Motor neuron (in vitro differentiated cells): Measurements from ENCODE around the gene EPHA7. TPM values are rescaled to one million over a fixed set of nuclear protein-coding genes. Genes with fewer than 3 reads are reported as not detected.

Experiments
- ATAC-seq, 8 experiments: fragments of 200-7000 bp; cut with Tn5 transposase; replicated peaks in 6 of 8; 2 replicates each; pipeline ENCODE4 v1.8.0; 2021; ENCODE audit warnings: mild to moderate bottlenecking in 8 of 8, moderate library complexity in 8 of 8
- H3K27ac ChIP-seq, 2 donors: fragments of 250-450 bp; sonication (Bioruptor Pico); 2 replicates each; pipeline ENCODE4 v1.9.0; 2021; ENCODE audit warnings: antibody characterized with exemption in 2 of 2, mild to moderate bottlenecking in 2 of 2, moderate library complexity in 1 of 2
- H3K4me1 ChIP-seq, 2 donors: fragments of 250-450 bp; sonication (Bioruptor Pico); replicated peaks in 1 of 2; 2 replicates each; pipeline ENCODE4 v1.6.1; 2021; ENCODE audit warnings: antibody characterized with exemption in 2 of 2, mild to moderate bottlenecking in 2 of 2, moderate library complexity in 1 of 2
- H3K4me3 ChIP-seq, 5 donors: fragments of 250-450 bp; sonication (Bioruptor Pico); 2 replicates each; pipeline ENCODE4 v1.9.0; 2021; ENCODE audit warnings: antibody characterized with exemption in 5 of 5, mild to moderate bottlenecking in 5 of 5, moderate library complexity in 4 of 5
- WGBS, 10 experiments: fragments of 450-650 bp; shearing (Covaris generic); methylation state at CpG; one replicate each; pipeline ENCODE4 v1.0.0; 2022; 5-methylcytosine and 5-hydroxymethylcytosine counted together
- in situ Hi-C, 9 experiments: fragments of 400-800 bp; cut with MboI; loops; one replicate each; pipeline ENCODE4 v1.15.0; 2021; ENCODE audit warnings: low sequenced_read_pairs in 9 of 9, low pct_unique_long_range_greater_than_20kb in 2 of 9; ENCODE audit not compliant: unreplicated experiment in 9 of 9
- total RNA-seq, 8 experiments: library from RNA; unstranded; fragments of 300-600 nt; gene quantifications; 2 replicates each; pipeline versions ENCODE4 v1.2.3 to v1.2.4, GENCODE V29; 2022

EPHA7 gene
- 10 to 100 TPM in 7 of 8 experiments, 1 to 10 TPM in 1; 1.6 to 88.0 (median 20.4) TPM for total RNA-seq

DNA sequence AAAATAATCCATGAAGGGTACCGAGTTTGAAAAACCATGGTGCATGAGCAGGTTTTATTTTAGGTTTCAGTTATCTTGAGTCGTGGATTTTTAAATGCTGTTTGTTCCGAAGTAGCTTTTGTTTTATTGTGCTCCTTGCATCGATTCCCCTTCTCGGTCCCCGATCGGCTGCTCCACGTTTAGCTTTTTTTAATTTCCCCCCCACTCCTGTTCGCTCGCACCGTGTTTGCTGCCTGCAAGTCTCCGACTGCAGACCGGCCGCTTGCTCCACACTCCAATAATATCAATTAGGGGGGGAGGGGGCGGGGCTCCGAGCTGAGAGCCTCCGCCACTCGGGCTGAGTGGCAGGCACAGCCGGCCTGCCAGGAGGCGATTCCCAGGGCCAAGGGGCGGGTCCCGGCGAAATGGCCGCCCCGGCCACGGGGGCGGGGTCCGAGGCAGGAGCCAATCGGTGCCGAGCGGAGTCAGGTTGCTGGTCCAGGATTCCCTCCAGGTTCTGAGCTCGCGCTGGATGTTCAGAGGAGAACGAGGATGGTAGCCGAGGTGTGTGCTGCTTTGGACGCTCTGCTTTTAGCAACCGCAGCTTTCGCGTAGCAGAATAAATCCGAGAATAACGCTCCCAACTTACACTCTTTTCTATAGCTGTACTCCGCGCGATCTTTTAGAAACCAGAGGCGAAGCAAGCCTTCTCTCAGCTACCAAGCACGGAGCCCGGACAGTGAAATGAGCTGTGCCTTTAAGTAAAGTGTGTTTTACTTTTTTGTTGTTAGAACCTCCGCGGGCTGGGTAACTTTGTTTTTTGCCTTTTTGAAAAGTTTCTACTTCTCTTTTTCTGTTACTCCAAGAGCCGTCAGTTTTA lies at the start of gene EPHA7:
Gene EPHA7, minus strand, starts transcription at position 256 of the 859 bp plus-strand sequence. Its CDS starts 218 bp downstream, at position 38.
- 0 to 8% (median 0%) methylated on average over 2 to 28 of the region's 50 CpGs for WGBS, 10 experiments
- H3K4me1 ChIP-seq = peaks cover 0 to 12% of the 10 kb centered on the region in 2 donors
- peak within 1 kb of the TSS; percentile 67 to 71 for H3K27ac ChIP-seq
- ATAC-seq = peak; percentile 86 to 90 (median 87)
- in situ Hi-C loops = loop anchor here in 2 of 9 experiments (10.0 to 25.0 kb wide), 2 partner anchors 155 to 607 kb away; no protein-coding TSS in a partner anchor
- peak within 1 kb of the TSS; percentile 53 to 78 (median 67) for H3K4me3 ChIP-seq

DNA sequence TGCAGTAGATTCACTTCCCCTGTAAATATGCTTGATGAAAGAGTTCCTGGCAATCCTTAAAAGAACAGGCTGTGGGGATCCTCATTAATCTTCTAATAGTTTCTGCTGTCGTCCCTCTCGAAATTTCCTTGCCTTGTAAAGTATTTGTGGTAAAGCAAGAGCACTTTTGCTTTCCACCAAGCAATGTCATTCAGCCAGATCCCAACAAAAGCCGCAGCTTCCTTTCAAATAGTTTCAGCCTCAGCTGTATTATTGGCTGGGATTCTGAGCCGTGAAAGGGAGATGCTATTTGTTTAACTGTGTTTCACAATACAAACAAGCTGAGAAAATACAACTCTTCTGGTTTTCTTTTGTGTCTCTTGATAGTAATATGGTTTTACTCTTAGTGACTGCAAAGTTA lies 48.9 kb upstream of the EPHA7 start:
- H3K27ac ChIP-seq = no peak overlapping the region
- ATAC-seq = peak in 5 of 8 experiments; percentile 73 to 99 (median 79)
- no peak overlapping the region for H3K4me3 ChIP-seq
- WGBS, 10 experiments = 0 to 8% (median 0%) methylated on average over 1 to 4 of the region's 4 CpGs
- peaks cover 4 to 5% of the 10 kb centered on the region in 2 donors for H3K4me1 ChIP-seq
- in situ Hi-C loops = no loop called here

DNA sequence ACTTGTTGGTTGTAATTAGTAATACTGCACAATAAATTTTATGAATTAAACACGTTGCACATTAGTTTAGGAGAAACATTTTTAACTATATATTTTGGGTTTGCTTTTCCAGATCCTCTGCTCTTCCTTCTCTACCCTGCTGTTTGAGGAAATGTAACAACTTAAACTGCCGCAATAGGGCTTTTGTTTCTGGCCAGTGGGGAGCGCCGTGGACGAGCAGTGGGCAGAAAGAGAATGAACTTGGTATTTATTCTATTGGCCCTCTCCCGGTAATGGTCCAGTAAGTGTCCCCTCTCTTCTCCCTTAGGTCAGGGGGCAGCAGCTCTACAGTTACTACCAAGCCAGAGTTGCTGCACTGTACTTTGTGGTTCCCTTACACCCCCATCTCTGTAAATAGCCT lies 35.2 kb upstream of the EPHA7 start:
- in situ Hi-C loops = no loop called here
- Histone ChIP-seq H3K4me3 (no peak overlapping the region), H3K4me1 (no peaks in the 10 kb centered on the region), H3K27ac (no peak overlapping the region)
- ATAC-seq = no peak
- 28 to 100% (median 64%) methylated on average over 1 to 6 of the region's 6 CpGs; no CpG with 5 or more reads in 1 of the 10 experiments for WGBS, 10 experiments

DNA sequence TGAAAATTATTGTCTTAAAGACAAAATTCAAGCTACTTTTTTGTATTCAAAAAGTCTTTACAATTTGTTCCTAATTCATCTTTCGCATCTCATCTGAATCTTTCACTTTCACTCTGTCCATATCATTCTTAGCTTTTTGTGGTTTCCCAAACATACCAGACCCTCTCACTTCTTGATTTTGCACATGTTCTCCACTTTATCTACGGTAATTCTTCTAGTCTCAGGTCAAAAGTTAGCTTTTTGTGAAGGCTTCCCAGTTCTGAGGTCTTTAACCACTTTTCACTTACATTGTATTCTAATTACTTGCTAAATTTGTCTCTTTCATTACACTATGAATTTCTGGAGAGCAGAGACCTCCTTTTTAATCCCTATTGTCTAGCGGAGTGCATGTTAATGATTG lies 34.6 kb upstream of the EPHA7 start:
- no peak overlapping the region for H3K27ac ChIP-seq
- no peaks in the 10 kb centered on the region for H3K4me1 ChIP-seq
- in situ Hi-C loops = no loop called here
- ATAC-seq = no peak
- WGBS, 10 experiments = 0 to 100% (median 90%) methylated on average over 1 to 3 of the region's 3 CpGs
- no peak overlapping the region for H3K4me3 ChIP-seq

DNA sequence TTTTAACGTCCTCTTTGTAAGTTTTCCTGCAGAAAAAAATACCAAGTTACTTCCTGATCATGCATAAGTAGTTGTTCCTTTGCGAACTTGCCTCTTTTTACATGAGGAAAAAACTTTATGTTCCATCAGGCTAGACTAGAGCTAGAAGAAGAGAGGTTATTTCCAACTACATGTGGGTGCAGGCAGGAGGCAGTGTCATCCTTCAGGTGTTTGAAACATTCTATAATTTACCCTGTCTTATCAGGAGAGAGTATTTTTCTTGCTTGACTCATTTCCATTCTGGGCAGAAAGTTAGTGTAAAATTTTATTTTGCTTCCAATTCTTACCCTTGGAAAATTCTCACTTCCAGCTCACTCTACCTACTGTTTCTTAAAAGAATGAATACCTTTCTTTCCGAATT lies 28.5 kb upstream of the EPHA7 start:
- no peaks in the 10 kb centered on the region for H3K4me1 ChIP-seq
- no peak for ATAC-seq
- in situ Hi-C loops = no loop called here
- 3 to 100% (median 91%) methylated on average over 1 to 3 of the region's 3 CpGs for WGBS, 10 experiments
- H3K27ac ChIP-seq = no peak overlapping the region
- no peak overlapping the region for H3K4me3 ChIP-seq

DNA sequence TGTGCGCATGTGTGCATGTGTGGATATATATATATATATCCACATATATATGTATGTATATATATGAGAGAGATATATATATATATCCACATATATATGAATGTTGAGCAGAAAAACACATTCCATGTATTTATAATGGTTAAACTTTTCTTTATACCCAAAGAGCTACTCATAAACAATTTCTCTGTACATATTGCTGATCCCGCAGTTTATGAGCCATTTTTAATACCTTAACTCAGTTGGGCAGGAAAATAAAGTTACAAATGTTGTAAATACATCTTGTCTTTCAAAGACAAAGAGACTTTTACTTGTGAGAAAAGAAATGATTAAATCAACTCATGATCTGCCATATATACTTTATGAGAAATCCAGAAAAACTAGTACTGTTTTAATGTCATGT lies 18.1 kb upstream of the EPHA7 start:
- ATAC-seq = no peak
- 0 to 100% (median 86%) methylated on average over 1 to 2 of the region's 2 CpGs; no CpG with 5 or more reads in 3 of the 10 experiments for WGBS, 10 experiments
- Histone ChIP-seq H3K27ac (no peak overlapping the region), H3K4me3 (no peak overlapping the region), H3K4me1 (no peaks in the 10 kb centered on the region)
- in situ Hi-C loops = no loop called here

DNA sequence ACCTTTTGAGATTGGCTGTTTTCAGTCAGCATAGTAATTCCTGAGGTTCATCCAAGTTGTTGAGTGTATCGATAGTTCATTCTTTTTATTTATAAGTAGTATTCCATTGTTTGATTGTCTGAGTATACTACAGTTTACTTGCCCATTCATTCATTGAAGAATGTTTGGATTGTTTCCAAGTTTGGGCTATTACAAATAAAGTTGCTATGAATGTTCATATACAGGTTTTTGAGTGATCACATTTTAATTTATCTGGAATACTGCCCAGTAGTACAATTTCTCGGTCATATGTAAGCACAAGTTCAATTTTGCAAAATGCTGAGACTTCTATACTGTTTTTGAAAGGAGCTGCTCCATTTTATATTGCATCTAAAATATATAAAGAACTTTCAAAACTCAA lies 14.2 kb upstream of the EPHA7 start:
- in situ Hi-C loops = no loop called here
- 4 to 100% (median 83%) methylated on average over 1 to 2 of the region's 2 CpGs; no CpG with 5 or more reads in 1 of the 10 experiments for WGBS, 10 experiments
- ATAC-seq = no peak
- Histone ChIP-seq H3K27ac (no peak overlapping the region), H3K4me1 (no peaks in the 10 kb centered on the region), H3K4me3 (no peak overlapping the region)

DNA sequence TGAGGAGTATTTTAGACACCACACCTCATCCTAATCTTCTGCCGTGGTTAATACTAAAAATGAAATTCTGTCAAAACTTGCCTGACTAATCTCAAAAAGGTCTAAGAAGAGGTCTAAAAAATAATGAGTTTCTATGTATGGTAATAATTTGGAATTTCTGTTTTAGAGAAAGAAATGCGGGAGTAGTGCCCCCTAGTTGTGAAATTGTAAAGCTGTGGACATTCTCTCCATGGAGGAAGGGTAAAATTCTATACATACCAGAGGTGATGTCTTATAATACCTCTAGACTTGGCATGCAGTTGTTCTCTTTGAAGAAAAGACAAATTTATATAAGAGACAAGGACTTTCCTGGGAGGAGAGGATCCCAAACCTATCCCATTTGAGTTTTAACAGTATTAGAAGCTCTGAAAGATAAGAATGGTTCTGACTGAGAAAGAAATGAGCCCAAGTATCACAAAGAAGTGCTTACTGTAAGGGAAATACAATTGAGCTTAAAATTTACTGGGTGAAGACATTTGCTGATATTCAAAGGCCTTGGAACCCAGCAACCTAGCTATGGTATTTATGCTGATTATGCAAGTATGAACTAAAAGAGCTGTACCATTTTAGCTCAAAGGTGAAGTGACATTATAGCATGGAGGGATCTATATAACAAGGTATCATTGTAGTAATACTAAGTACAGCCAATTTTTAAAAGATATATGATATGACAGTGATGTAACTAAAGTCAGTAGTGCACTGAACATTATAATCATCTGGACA lies 5.1 kb upstream of the EPHA7 start:
- in situ Hi-C loops = loop anchor here in 1 of 9 experiments (25.0 kb wide), 1 partner anchor 612 kb away; no protein-coding TSS in a partner anchor
- Histone ChIP-seq H3K4me3 (no peak overlapping the region), H3K4me1 (peaks cover 0 to 8% of the 10 kb centered on the region in 2 donors), H3K27ac (no peak overlapping the region)
- ATAC-seq = no peak
- WGBS, 10 experiments = 0 to 95% (median 51%) methylated on average over 1 to 2 of the region's 2 CpGs; no CpG with 5 or more reads in 1 of the 10 experiments

DNA sequence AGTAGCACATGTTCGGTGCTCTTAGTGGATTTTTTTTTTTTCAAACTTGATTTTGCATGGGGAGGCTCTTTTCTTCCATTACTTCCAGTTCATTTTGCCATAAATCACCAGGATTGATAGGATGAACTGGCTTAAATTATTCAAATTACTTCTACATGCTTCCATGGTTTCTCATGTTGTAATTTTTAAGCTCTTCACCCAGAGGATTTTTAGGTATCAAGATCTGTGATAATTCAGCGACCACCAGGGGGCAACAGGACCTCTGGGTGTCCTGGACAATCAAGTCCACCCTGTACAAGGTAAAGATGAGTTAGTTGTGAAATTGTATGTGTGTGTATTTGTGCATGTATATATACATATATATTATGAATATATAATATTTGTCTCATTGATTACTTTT lies 4.2 kb upstream of the EPHA7 start:
- ATAC-seq = no peak
- H3K4me3 ChIP-seq = no peak overlapping the region
- WGBS, 10 experiments = 22 to 100% (median 44%) methylated on average over 1 to 2 of the region's 2 CpGs; no CpG with 5 or more reads in 1 of the 10 experiments
- peaks cover 0 to 8% of the 10 kb centered on the region in 2 donors for H3K4me1 ChIP-seq
- H3K27ac ChIP-seq = no peak overlapping the region
- in situ Hi-C loops = loop anchor here in 1 of 9 experiments (25.0 kb wide), 1 partner anchor 611 kb away; no protein-coding TSS in a partner anchor

DNA sequence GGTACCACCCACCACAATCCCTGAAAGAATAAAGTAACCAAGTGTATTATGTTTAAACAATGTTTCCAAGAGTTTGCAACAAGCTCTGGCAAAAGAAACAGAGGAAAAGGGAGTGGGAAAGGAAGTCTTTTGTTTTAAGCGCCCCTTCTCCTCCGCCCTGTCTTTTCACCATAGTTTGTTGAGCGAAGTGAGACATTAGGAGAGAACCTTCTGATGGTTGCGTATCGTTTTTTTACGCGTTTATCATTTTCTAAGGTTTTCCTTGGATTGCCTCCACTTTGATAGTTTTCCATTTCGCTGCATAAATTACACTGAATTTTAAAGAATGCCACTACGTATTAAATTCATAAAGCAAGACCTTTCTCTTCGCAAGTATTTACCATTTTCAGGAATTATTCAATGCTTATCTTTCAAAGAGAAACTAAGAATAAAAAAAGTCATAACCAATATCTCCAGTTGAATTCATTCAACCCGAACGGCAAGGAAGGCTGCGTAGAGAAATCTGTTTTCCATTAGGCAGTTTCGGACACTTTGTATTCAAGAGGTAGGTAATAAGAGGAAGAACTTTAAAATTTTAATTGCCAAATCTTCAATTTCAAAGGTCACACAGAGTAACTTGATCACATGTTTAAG lies 920 bp upstream of the EPHA7 start:
- WGBS, 10 experiments = 0 to 30% (median 5%) methylated on average over 7 to 14 of the region's 14 CpGs
- no peak for ATAC-seq
- in situ Hi-C loops = loop anchor here in 1 of 9 experiments (25.0 kb wide), 1 partner anchor 608 kb away; no protein-coding TSS in a partner anchor
- peak overlapping the region in 1 of 2 donors; percentile 0 for H3K27ac ChIP-seq
- peak overlapping the region; percentile 53 to 78 (median 67) for H3K4me3 ChIP-seq
- H3K4me1 ChIP-seq = peaks cover 0 to 12% of the 10 kb centered on the region in 2 donors

DNA sequence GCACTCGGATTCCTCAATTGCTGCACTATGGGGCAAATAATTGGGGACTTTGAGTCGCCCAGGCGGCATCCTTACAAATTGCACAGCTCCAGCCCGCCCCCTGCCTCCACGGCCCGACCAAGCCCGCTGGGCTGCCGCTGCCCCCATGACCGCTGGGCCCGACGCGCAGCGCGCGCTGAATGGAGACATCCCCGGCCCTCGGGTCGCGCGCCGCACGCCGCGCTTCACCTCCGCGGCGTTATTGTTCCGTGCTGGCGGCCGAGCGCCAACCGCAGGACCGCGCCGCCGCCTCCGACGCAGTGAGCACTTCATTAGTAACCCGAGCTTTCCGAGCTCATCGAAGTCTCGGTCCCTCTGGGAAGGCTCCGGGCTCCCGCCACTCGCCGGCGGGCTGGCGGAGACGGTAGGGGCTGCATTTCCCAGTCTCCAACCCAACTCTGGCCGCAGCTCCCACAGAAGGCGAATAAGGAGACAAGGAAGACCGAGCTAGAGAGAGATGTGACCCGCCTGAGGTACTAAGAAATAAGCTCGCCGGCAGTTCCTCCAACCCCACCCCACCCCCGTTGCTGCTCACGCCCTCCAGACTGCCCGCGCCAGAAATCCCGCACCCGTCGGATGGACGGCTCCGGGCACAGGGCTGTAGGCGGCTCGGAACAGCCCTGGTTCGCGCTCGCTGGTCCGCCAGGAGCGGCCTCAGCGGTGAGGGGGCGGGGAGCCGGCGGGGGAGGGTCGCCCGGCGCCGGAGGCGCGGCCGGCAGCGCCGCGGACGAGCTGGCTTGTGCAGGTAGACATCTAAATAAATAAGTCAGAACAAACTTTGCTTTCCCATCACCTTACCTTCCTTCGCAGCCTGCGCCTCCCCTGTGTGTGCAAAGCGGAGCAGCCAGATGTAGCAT lies 703 bp downstream of the EPHA7 start:
- H3K4me3 ChIP-seq = peak overlapping the region; percentile 53 to 78 (median 67)
- peaks cover 0 to 12% of the 10 kb centered on the region in 2 donors for H3K4me1 ChIP-seq
- H3K27ac ChIP-seq = peak overlapping the region; percentile 67 to 71
- peak in 7 of 8 experiments; percentile 13 to 43 (median 41) for ATAC-seq
- in situ Hi-C loops = loop anchor here in 2 of 9 experiments (10.0 to 25.0 kb wide), 2 partner anchors 154 to 606 kb away; no protein-coding TSS in a partner anchor
- 0% methylated on average over 4 to 5 of the region's 89 CpGs; no CpG with 5 or more reads in 8 of the 10 experiments for WGBS, 10 experiments
